Stromal cell of bone marrow (primary cell): Measurements from ENCODE around the gene PPM1E.
"Not testable (repeated sequence)": the region's sequence is repeated elsewhere in the genome, so short reads cannot be mapped to it uniquely, and the experiment has no call there.

ENCODE experiments used
- DNase-seq: peaks from one replicate; pipeline ENCODE4 v3.0.0-alpha.2; 2012; ENCODE audit warnings: low read depth

PPM1E gene

DNA sequence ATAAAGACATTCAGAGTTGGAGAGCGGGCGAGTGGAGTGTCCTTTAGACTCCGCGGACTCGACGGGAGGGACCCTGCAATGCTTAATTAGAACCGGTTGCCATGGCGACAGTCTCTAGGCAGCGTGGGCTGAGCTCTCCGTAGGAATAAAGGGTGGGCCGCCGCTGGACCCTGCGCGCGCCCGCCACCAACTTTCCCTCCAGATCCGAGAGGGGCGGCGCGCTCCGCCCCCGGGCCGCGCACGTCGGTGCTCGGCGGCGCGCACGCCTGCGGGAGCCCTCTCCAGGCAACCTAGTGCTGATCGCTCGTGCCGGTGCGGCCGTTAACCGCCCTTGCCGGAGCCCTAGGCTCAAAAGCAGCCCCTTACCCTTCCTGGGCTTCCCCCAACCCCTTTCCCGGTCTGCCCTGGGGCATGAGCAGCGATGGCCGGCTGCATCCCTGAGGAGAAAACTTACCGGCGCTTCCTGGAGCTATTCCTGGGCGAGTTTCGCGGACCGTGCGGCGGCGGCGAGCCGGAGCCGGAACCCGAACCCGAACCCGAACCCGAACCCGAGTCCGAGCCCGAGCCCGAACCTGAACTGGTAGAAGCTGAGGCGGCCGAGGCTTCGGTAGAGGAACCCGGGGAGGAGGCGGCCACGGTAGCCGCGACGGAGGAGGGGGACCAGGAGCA is at the start of gene PPM1E:
PPM1E (plus strand) TSS at position 278 of the 669 bp plus-strand sequence.
- DNase-seq: no peak

DNA sequence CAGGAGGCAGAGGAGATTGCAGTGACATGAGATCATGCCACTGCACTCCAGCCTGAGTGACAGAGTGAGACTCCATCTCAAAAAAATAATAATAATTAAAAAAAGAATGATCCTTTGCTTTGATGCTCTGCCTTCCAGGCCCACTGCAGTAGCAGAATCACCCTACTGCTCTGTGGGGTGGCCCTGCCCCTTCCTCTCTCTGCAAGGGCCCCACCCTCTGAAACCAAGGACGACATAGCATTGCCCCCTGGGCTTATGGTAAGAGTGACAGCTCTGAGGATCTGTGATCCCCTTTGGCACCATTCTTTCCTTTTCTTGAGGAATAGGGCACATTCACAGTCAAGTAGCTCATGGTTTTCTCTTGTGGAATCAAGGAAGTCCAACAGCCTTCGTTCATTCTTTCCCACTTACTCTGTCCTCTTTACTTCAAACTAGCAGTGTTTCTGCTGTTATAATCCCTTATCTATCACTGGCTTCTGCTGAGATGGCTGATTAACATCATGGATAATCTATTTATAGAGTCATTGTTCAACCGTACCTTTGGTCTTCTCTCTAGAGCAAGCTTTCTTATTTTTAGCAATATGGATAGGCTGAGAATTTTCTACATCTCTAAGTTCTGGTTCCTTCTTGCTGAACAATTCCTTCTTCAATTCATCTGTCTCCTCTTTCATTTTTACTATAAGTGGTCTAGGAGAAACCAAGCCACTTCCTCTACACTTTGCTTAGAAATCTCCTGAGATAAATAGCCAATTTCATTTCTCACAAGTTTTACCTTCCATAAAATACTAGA is 49.1 kb upstream of the PPM1E start:
- no peak for DNase-seq

DNA sequence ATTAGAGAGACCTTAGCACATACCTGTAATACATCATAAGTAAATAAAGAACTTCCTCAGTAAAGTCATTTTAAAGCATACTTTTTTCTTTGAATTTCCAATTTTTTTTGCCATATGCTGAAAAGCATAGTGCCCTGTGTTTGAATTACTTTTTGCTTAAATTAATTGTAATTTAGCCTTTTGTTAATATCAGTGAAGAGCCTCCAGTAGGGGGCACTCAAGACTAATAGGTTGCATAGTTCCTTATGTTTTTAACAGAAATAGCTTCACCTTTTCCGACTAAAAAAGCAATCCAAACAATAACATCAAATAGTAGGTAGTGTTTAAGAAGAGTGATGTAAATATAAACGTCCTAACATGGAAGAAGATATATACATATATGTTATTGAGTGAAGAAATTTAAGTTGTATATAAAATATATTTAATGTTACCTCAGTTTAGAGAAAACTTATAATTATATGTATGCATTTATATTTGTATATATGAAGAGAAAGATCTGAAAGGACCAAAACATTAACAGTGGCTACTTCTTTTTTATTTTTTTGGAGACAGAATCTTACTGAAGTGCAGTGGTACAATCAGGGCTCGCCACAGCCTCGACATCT is 44.6 kb upstream of the PPM1E start:
- DNase-seq: peak; percentile 47

DNA sequence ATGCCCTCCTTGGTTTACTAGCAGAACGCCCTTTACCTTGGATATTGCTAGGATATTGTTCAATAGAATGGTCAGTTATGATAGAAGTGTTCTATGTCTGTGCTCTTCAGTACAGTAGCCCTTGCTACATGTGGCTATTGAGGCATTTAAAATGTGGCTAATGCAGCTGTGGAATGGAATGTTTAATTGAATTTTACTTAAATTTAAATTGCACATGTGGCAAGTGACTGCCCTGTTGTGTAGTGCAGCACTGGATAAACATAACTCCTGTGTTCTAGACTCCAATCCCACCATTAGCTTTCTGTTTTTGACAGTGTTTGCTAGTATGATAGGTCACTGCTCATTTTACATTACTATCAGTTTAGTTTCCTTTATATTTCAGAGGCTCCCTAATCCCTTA is 33.4 kb upstream of the PPM1E start:
- DNase-seq: no peak

DNA sequence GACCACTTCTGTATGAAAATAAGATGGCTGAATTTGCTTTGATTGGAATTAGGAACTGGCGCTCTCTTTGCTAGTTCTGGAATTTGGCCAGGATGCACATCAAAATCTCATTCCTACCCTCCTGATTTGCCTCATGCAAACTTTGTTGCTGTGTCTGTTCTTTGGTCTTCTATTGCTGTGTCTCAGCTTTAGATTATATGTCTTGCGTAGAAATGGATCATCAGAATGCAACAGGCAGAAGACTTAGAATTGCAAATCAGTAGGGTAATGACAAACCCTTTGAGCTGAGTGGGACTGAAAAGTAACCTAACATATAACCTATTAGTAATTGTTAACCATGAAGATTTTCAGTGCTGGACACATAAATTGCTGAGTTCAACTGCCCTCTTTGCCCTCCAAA is 33.0 kb upstream of the PPM1E start:
- DNase-seq: no peak

DNA sequence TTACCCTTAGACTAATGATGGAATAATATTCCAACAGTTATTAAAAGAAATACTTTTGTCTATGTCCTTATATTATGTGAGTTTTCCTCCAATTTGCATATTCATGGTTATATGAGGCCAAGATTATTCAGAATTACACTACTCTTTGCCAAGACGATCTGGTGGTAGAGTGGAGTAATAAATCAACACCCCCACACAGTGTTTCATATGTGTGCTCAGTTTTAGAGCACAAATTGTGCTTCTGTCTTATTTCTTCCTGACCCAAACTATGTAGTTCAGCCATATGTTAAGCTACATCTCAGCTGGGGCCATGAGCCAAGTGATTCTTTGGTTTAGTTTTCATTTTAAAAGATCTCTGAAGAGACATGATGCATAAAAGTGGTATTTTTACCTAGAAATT is 26.9 kb upstream of the PPM1E start:
- DNase-seq: peak; percentile 1

DNA sequence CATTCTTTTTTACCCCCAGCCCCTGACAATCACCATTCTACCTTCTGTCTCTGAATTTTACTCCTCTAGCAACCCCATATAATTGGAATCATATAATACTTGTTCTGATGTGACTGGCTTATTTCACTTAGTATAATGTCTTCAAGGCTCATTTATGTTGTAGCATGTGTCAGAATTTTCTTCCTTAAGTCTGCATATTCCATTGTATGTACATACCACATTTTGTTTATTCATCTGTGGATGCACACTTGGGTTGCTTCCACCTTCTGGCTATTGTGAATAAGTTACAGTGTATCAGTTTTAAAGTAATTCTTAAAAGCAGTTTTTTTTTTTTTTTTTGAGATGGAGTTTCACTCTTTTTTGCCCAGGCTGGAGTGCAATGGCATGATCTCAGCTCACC is 24.7 kb upstream of the PPM1E start:
- DNase-seq: no peak

DNA sequence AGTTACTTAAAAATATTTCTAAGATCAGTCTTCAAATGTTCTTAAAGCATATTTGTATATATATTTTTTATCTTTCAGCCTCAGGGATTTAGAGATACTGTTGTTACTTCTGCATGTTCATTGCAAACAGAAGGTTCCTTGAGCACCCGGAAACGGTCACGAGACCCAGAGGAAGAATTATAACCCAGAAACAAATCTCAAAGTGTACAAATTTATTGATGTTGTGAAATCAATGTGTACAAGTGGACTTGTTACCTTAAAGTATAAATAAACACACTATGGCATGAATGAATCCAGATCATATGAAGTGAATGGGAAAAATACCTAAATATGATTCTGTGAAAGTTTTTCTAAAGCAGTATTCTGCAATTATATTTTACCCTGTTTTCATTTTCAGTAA is 21.6 kb upstream of the PPM1E start:
- DNase-seq: no peak

DNA sequence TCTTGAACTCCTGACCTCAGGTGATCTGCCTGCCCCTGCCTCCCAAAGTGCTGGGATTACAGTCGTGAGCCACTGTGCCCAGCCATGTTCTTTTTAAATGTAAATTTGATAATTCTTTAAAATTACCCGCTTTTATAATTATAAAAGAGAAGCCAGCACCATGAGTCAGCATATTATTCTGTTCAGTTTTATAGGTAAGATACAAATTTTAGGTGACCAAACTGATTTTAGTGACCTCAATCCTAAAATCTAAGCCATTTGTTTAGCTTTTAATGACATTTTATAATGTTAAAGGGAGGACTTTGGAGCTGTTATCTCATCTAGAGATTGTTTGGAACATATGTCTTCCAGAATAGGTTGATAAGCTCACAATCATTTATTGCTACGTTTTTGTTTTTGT is 20.8 kb upstream of the PPM1E start:
- DNase-seq: no peak

DNA sequence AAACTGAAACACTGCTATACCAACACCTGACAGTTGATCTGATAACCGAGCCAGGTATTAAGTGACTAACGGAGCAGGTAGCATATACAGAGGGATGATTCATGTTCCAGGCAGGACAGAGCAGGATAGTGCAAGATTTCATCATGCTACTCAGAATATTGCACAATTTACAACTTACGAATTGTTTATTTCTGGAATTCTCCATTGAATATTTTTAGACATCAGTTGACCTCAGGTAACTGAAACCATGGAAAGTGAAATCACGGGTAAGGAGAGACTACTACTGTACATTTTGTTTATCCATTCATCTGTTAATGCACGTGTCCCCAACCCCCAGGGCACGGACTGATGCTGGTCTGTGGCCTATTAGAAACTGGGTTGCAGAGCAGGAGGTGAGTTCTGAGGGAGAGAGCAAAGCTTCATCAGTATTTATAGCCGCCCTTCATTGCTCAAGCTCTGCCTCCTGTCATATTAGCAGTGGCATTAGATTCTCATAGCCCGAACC is 14.5 kb upstream of the PPM1E start:
- no peak for DNase-seq

DNA sequence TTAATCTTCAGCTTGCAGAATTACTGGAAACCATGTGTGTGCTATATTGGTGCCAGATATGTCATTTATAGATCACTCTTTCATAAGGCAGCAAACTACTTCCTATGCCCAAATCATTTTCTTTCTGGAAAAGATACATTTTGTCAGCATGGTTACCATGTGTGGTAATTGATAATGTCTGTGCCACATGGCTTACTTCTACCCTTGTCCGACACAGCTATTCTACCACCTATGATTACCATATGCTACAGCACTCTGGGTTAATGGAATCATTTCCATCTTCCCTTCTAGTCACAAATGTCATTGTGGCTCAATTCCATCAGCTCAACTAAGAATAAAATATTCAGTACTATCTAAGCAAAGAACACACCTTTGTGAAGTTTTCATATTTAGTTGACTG is 8.0 kb upstream of the PPM1E start:
- DNase-seq: no peak

DNA sequence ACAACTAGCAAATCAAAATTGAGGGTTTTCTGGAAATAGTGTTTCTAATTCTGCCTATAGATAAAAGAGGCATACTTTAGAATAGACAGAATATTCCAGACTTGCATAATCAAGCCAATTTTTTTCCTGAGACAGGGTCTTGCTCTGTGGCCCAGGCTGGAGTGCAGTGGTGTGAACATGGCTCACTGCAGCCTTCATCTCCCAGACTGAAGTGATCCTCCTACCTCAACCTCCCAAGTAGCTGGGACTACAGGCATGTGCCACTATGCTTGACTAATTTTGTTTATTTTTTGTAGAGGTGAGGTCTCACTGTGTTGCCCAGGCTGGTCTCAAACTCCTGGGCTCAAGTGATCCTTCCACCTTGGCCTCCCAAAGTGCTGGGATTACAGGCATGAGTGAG is 6.0 kb upstream of the PPM1E start:
- not testable (repeated sequence) for DNase-seq

DNA sequence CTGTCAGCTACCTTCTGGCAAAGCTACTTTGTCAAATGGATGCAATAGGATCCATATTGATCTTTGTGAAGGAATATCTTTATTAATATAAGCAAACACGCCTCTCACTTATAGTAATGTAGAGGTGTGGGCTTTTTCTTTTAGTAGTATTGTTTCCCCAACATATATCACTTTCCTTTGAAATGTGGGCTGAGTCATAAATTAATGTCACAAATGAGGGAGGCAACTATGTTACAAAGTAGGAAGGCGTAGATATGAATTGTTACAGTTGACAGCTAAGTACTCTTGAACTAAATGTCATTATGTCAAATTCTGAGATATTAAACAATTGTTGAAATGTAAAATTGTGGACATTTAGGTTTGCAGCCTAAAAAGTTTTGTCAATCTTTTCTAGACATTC is 2.6 kb upstream of the PPM1E start:
- no peak for DNase-seq

DNA sequence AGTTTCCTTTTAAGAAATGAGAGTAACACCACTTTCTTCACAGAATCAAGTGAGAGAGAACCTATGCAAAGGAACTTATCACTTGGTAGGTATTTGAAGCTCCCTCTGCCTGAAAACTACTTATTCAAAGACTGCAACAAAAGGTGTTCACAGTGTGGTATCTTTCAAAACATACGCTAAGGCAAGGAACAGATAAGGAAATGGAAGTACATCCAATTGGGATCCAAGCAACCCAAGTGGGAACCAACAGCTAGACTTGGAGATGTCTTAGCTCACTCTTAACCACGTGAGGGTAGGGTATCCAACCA is 431 bp upstream of the PPM1E start:
- DNase-seq: no peak

DNA sequence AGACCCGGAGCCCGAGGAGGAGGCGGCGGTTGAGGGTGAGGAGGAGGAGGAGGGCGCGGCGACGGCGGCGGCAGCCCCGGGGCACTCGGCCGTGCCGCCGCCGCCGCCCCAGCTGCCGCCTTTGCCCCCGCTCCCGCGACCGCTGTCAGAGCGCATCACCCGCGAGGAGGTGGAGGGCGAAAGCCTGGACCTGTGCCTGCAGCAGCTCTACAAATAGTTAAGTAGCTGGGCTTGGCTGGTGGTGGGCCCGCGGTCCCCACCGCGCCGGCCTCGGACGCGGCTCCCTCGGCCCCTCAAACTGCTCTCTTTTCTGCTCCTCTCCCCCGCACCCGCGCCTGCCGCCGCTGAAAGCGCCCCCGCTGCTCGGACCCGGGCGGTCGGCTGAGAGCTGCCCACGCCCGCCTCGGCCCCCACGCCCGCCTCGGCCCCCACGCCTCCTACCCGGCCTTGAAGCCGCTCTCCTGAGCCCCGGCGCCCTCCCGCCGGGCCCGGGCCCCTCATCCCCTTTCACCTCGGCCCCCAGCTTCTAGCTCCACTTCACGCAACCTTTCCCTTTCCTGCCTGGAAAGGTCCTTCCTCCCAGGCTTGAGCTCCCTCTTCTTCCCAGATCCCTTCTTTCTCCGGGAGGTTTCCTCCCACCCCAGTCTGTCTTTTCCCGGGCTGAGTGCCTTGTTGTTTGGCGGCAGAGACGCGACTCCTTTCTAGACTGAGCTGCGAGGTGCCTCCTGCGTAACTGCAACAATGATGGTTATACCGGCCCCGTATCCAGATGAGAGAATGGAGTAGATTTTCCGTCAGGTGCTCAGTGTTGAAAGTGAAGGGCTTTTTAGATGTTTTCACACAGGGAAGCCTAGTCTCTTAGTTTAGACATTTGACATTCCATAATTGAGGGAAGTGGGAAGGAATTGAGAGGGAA is 850 bp downstream of the PPM1E start:
- DNase-seq: no peak

DNA sequence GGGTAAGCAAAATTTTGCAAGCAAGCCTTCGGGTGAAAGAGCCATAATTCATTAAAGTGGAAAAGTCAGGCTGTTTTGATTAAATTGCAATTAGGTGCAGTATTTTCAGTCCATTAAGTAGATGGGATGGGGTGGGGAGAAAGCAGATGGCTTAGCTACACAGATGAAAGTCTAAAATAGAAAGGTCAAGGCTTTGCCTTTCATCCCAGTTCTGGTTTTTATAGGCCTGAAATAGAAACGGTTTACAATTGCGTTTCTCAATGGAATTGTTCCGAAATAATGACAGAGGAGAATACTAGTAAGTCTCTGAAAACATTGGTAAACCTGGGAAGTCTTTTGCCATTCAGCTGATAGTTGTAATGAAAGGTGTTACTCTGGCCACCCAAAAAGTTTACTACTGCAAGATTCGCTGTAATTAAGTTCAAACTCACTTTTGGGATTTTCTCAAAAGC is 1.5 kb downstream of the PPM1E start:
- DNase-seq: no peak

DNA sequence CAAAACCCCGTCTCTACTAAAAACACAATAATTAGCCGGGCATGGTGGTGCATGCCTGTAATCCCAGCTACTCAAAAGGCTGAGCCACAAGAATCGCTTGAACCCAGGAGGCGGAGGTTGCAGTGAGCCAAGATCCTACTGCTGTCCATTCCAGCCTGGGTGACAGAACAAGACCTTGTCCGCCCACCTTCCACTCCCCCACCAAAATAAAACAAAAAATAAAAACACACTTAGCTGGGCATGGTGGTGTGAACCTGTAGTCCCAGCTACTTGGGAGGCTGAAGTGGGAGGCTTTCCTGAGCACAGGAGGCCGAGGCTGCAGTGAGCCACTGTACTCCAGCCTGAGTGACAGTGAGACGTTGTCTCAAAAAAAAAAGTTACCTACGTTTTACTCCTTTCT is 3.2 kb downstream of the PPM1E start:
- no peak for DNase-seq

DNA sequence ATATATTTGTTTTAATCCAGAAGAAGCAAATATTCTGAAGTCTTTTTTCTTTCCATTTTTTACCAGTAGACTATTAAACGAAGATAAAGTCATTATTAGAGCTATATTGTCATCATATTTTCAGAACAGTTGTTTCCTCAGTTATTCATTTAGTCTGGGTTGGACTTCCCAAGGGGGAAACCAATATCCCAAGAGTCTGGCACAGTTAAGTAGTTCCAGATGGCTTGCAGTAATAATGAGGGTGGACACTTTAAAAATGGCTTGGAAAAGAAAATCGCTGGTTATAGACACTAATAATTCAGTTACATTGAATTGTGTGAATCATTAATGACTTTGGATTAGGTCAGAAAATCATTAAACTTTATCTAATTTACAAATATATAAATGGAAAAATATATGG is 3.9 kb downstream of the PPM1E start:
- DNase-seq: no peak

DNA sequence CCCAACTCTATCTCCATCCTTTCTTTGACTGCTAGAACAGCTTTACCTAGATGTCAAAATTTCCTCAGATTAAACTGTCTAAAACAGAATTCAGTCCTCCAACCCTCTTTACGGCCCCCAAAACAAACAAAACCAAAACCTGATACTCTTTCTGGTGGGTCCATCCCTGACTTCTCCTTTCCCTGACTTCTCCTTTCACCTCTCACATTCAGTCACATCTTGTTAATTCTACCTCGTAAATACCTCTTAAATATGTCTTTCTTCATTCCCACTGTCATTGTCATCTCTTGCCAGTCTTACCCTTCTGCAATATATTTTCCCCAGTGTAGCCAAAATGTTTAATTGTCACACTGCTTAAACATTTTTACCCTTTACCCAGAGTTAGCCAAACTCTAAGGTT is 4.6 kb downstream of the PPM1E start:
- no peak for DNase-seq

DNA sequence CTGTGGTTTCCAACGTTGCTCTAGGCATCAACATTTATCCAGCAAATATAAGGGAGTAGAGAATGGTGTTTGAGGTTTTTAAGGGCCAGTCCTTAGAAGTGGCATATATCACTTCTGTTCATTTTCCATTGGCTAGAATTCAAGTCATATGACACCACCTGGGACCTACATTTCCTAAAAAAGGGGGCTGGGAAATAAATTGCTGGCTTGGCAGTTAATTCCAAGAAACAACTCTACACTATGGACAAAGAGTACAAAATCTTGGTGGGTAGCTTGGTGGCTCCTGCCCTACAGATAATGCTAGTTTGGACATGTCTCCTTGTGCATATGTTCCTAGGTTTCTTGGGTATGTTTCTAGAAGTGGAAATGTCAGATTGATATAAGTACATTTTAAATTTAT is 7.6 kb downstream of the PPM1E start:
- no peak for DNase-seq

DNA sequence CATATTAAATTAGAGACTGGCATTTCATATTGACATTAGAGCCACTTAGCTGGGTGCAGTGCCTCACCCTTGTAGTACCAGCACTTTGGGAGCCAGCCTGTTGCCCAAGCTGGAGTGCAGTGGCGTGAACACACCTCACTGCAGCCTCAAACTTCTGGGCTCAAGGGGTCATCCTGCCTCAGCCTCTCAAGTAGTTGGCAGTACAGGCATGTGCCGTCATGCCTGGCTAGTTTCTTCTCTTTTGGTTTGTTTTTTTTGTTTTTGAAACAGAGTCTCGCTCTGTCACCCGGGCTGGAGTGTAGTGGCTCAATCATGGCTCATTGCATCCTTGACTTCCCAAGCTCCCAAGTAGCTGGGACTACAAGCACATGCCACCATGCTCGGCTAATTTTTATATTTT is 8.7 kb downstream of the PPM1E start:
- no peak for DNase-seq

DNA sequence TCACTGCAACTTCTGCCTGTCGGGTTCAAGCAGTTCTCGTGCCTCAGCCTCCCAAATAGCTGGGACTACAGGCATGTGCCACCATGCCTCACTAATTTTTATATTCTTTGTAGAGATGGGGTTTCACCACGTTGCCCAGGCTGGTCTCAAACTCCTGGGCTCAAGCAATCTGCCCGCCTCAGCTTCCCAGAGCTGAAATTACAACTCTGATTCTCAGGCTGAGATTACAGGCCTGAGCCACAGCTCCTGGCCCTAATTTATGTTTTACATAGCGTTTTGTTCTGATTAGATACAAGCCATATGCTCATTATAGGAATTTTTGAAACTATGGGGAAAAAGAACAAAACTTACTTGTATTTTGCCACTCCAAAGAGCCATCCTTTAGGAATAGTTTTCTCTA is 22.8 kb downstream of the PPM1E start:
- DNase-seq: not testable (repeated sequence)
